MM.1S (cell line): ENCODE data around the gene TUFT1.

Experiments
- CTCF ChIP-seq: fragments of 300-600 bp; sonication (generic); IDR thresholded peaks from 2 replicates; pipeline ENCODE4 v1.5.1; 2016; ENCODE audit warnings: antibody characterized with exemption, low read length, mixed read lengths
- EZH2 ChIP-seq: fragments of 300-600 bp; sonication (generic); optimal IDR thresholded peaks from 2 replicates; pipeline ENCODE3; 2017; ENCODE audit warnings: low read depth, mild to moderate bottlenecking, antibody characterized with exemption, low read length, mixed read lengths
- EZH2phosphoT487 ChIP-seq: fragments of 300-600 bp; sonication (generic); IDR thresholded peaks from 2 replicates; pipeline ENCODE4 v1.6.1; 2018; ENCODE audit warnings: antibody characterized with exemption, low read length

GRCh38 chr1:151516031-151516511, 24.0 kb upstream of the TUFT1 start:
- TF ChIP-seq CTCF (no peak), EZH2phosphoT487 (no peak), EZH2 (no peak)
